OCI-LY3 (cell line): ENCODE data around the gene AFDN.

Experiments
- CTCF ChIP-seq: fragments of 200-600, 300-600 bp; sonication (generic); IDR thresholded peaks from 2 replicates; pipeline ENCODE4 v1.5.1; 2014; ENCODE audit warnings: antibody characterized with exemption, low read length, low read depth
- EZH2phosphoT487 ChIP-seq: fragments of 200-600 bp; shearing (Covaris generic); IDR thresholded peaks from 2 replicates; pipeline ENCODE4 v1.6.1; 2018; ENCODE audit warnings: antibody characterized with exemption, mixed run types, low read depth

- TF ChIP-seq CTCF (no peak), EZH2phosphoT487 (no peak)
Observed at GRCh38 chr6:168015009-168015408, 188.3 kb downstream of the AFDN start.
